ENCODE measurements around the gene CYP3A7. TPM values are rescaled to one million over a fixed set of nuclear protein-coding genes. Genes with fewer than 3 reads are reported as not detected.
"Not testable (repeated sequence)": the region's sequence is repeated elsewhere in the genome, so short reads cannot be mapped to it uniquely, and the experiment has no call there.

CYP3A7 gene
- polyA plus RNA-seq, 2 of the 4 experiments (the other 2 are of a cell fraction) = 0.14 to 0.16 TPM

- no peak for TF ChIP-seq MAZ (IDR thresholded peaks at IDR 0.05; ENCODE audit: borderline replicate concordance, low read depth, low read length)
- no peak for TF ChIP-seq HEYL (CRISPR knock-in tag; IDR thresholded peaks at IDR 0.05)
- Histone ChIP-seq H3K9me3 (no peaks in the 10 kb centered on the region), H3K4me3 (no peak overlapping the region), H3K27ac (no peak overlapping the region), H3K4me1 (no peaks in the 10 kb centered on the region), H3K4me2 (no peak overlapping the region)
- DNase-seq (ENCODE audit: low read depth in 1 of 2, low spot score in 1 of 2) = no peak
- POLR2A ChIA-PET = no interaction called here
- CTCF ChIA-PET = no interaction called here
- 68% methylated on average over 7 of the region's 7 CpGs for WGBS (ENCODE audit: missing lambda C conversion rate)
- no peak for ATAC-seq
- no peak for FAIRE-seq
Measured at GRCh38 chr7:99762680-99763327, 27.8 kb upstream of the CYP3A7 start.

- Histone ChIP-seq H3K4me2 (no peak overlapping the region), H3K4me1 (peaks cover 22% of the 10 kb centered on the region), H3K9me3 (no peaks in the 10 kb centered on the region), H3K27ac (no peak overlapping the region), H3K4me3 (no peak overlapping the region)
- FAIRE-seq = no peak
- ChIA-PET POLR2A (no interaction called here), CTCF (no interaction called here)
- TF ChIP-seq POLR2A (IDR thresholded peaks at IDR 0.05; ENCODE audit: low read length) (no peak), HOXB13 (CRISPR knock-in tag; IDR thresholded peaks at IDR 0.05; ENCODE audit: low read depth) (no peak), ZNF302 (CRISPR knock-in tag; IDR thresholded peaks at IDR 0.05) (no peak), RAD21 (conservative IDR thresholded peaks at IDR 0.05 in 1 of 2, IDR thresholded peaks at IDR 0.05 in 1 of 2) (no peak)
- DNase-seq (ENCODE audit: low read depth in 1 of 2, low spot score in 1 of 2) = no peak
- no peak for ATAC-seq
- WGBS (ENCODE audit: missing lambda C conversion rate) = 85% methylated on average over 1 of the region's 1 CpG
Measured at GRCh38 chr7:99755085-99755484, 20.1 kb upstream of the CYP3A7 start.

- ChIA-PET POLR2A (no interaction called here), CTCF (interaction anchor here (0.9 kb wide), 1 partner anchor 17 kb away, joined by 3 read pairs; the partner anchor contains the start of gene CYP3A7)
- TF ChIP-seq CBX2 (IDR thresholded peaks at IDR 0.05; ENCODE audit: borderline replicate concordance, low read depth) = no peak
- no peak for TF ChIP-seq KDM1A (IDR thresholded peaks at IDR 0.05; ENCODE audit: low read depth)
- no peak for TF ChIP-seq BCL3 (IDR thresholded peaks at IDR 0.05)
- peak overlapping the region; percentile 63 to 75; a peak in 5 of 6 replicates for H3K27ac ChIP-seq
- H3K4me1 ChIP-seq = peaks cover 22% of the 10 kb centered on the region
- WGBS (ENCODE audit: missing lambda C conversion rate) = 31% methylated on average over 3 of the region's 3 CpGs
- FAIRE-seq (no peak), ATAC-seq (peak; percentile 58 to 74), DNase-seq (ENCODE audit: low read depth in 1 of 2, low spot score in 1 of 2) (peak in 1 of 2 experiments; percentile 27)
- 0 out of 3 replicates have a peak overlapping the region, but pooled peaks have one; percentile 24 for H3K4me3 ChIP-seq
- H3K9me3 ChIP-seq = no peaks in the 10 kb centered on the region
- peak overlapping the region; percentile 90 for H3K4me2 ChIP-seq
Measured at GRCh38 chr7:99752356-99752755, 17.4 kb upstream of the CYP3A7 start.

GRCh38 chr7:99751322-99752052 is 16.5 kb upstream of the CYP3A7 start:
- H3K4me2 ChIP-seq = peak overlapping the region; percentile 90

GRCh38 chr7:99748846-99749579 is 14.0 kb upstream of the CYP3A7 start:
- Histone ChIP-seq H3K4me3 (no peak overlapping the region), H3K4me2 (no peak overlapping the region), H3K27ac (peak overlapping the region in 1 of 2 experiments; percentile 21; a peak in 1 of 6 replicates), H3K4me1 (peaks cover 22% of the 10 kb centered on the region), H3K9me3 (no peaks in the 10 kb centered on the region)
- FAIRE-seq (no peak), DNase-seq (ENCODE audit: low read depth in 1 of 2, low spot score in 1 of 2) (no peak), ATAC-seq (no peak)
- WGBS (ENCODE audit: missing lambda C conversion rate) = 91% methylated on average over 6 of the region's 6 CpGs
- ChIA-PET CTCF (no interaction called here), POLR2A (no interaction called here)
- TF ChIP-seq CHD4 (IDR thresholded peaks at IDR 0.05; ENCODE audit: borderline replicate concordance) (no peak), MAFK (IDR thresholded peaks at IDR 0.05; ENCODE audit: partially characterized antibody) (no peak), PHF8 (IDR thresholded peaks at IDR 0.05; ENCODE audit: borderline replicate concordance, low read depth) (no peak), REST (IDR thresholded peaks at IDR 0.05) (no peak), E2F6 (IDR thresholded peaks at IDR 0.05; ENCODE audit: borderline replicate concordance, low read depth) (no peak), ZFP36 (IDR thresholded peaks at IDR 0.05; ENCODE audit: borderline replicate concordance, partially characterized antibody) (no peak), GATA3 (IDR thresholded peaks at IDR 0.05; ENCODE audit: borderline replicate concordance) (no peak), SMC3 (IDR thresholded peaks at IDR 0.05) (no peak)

More at GRCh38 chr7:99751322-99752052, 16.5 kb upstream of the CYP3A7 start:
- FAIRE-seq (peak; percentile 97), DNase-seq (ENCODE audit: low read depth in 1 of 2, low spot score in 1 of 2) (peak in 1 of 2 experiments; percentile 55), ATAC-seq (peak; percentile 97 to 99)
- H3K9me3 ChIP-seq, POLR2A ChIA-PET, CTCF ChIA-PET: not testable (repeated sequence)
- TF ChIP-seq FOSL2 (IDR thresholded peaks at IDR 0.05) = peak; percentile 26; the same call in 1 of the 2 replicates
- peak; percentile 57 for TF ChIP-seq FOSL2 (CRISPR knock-in tag; IDR thresholded peaks at IDR 0.05)
- TF ChIP-seq JUNB (IDR thresholded peaks at IDR 0.05) = 0 out of 2 replicates have a peak, but pooled peaks have one; percentile 30
- Histone ChIP-seq H3K27ac (peak overlapping the region; percentile 73 to 80), H3K4me1 (peaks cover 22% of the 10 kb centered on the region), H3K4me3 (peak overlapping the region; percentile 24; the same call in 2 of the 3 replicates)
- WGBS (ENCODE audit: missing lambda C conversion rate) = 4% methylated on average over 5 of the region's 5 CpGs

Data from A549 (cell line).